ENCODE results near the gene STK39.

STK39 gene

DNA sequence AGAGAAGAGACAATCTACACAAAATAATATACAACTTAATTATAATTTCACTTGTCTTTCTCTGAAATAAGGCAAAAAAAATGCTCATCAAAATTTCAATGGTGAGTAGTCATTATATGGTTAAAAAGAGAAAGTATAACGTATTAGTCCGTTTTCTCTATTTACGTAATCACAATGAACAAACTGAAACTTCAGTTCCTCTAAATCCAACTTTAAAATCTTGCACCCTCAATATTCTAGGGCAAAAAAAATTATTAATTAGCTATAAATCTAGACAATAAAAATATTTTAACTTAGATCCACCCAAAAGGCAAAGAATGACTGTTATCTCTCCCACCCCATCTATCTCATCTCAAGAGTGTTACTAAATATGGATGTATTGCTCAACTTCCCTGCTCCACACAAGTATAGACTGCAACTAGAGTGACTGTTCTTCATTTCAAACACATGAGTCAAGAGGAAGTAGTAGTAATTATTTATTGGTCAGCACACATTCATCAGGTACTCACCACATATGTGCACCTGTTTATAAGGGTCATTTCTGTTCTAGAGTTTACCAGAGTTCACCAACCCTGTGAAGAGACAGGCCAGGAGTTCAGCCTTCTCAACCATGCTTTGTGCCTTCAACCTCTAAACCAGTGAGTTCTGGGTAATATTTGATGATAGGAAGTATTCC lies 36.4 kb downstream of the STK39 start:
- in situ Hi-C loops (cut with HindIII; ENCODE audit: low sequenced_read_pairs) = loop anchor here (5.0 kb wide), 1 partner anchor 36 kb away; the partner anchor contains the start of gene STK39

DNA sequence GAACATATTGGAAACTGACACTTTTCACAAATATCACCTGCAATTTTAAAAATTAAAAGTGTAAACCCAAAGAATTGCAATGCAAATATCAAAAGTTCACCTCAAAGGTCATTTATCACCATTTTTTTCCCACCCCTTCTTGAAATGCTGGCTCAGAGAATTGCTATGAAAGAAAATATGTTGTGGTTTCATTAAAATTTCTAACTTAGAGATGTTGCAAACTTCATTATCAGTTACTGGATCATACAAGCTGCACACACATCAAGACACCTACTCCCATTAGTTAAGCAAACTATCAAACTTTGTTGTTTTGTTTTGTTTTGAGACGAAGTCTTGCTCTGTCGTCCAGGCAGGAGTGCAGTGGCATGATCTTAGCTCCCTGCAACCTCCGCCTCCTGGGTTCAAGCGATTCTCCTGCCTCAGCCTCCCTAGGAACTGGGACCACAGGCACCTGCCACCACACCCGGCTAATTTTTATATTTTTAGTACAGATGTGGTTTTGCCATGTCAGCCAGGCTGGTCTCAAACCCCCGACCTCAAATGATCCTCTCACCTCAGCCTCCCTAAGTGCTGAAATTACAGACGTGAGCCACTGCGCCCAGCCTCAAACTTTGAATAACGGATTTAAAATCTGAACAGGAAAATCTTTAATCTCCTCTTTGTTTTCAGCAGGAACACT lies 37.0 kb downstream of the STK39 start:
- in situ Hi-C loops (cut with HindIII; ENCODE audit: low sequenced_read_pairs) = loop anchor here (5.0 kb wide), 1 partner anchor 37 kb away; the partner anchor contains the start of gene STK39

DNA sequence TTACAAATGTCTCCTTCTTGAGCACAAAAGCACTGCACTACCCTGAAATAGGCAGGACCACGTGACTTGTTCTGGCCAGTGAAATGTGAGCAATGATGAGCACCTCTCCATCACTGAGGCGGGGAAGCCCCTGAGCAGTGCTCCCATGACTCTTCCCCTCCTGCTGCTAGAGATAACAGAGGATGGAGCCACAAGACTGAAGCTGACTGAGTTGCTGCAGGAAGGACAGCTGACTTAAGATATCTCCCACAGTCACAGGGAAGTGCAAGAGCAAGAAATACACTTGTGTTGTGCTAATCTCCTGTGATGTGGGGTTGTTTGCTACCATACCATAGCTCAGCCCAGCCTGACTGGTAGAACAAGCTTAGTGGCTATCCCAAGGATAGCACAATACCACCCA lies 38.7 kb downstream of the STK39 start:
- in situ Hi-C loops (cut with HindIII; ENCODE audit: low sequenced_read_pairs) = no loop called here

DNA sequence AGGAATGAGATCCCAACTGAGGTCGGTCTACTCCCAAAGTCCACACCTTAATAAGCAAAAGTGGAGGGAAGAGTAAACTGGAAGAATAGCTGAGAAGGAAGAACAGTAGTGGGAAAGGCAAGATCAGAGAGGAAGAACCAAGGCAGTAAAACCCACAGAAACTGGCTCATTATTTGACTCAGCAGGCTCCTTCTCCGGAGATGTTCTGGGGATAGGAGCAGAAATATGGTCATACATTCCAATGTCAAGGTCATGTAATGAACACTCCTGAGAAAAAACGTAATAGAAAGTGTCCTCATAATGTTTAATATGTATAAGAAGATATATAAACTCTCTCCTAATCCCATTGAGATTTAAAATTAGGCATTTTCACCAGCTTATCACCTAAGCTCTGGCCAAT lies 39.5 kb downstream of the STK39 start:
- in situ Hi-C loops (cut with HindIII; ENCODE audit: low sequenced_read_pairs) = no loop called here

DNA sequence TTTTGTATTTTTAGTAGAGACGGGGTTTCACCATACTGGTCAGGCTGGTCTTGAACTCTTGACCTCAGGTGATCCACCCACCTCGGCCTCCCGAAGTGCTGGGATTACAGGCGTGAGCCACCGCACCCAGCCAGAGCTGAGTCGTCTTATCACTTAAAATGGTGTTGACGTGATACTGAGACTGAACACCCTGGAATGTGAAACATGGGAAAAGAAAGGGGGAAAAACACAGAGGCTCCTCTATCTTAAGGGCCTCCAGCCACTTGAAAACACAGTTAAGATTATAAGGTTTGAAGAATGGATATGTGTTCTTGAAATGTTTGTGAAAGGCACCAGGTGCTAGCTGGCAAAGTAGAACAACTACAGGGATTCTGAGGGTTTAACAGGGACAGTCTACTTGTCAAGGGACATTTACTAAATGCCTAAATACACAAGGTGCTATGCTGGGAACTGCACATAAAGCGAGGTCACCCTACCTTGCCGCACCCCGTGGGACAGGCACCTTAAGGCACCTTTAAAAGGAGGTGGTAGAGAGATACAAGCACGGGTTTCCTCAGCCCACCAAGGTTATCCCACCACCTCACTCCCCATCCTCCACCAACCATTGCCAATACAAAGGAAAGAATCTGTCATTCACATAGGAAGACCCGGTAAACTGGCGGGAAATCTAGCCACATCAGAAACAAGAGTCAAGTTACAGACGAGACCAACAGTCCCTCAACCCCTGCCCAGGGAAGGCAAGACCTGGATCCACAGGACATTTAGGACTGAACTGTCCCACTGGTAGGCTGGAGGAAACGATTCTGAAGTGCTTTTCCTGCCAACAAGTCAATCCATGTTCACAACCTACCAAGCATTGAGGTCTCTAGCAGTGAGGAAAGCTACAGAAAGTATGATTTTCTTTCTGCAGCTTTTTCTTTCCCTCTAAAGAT lies 43.4 kb downstream of the STK39 start:
- in situ Hi-C loops (cut with HindIII; ENCODE audit: low sequenced_read_pairs) = no loop called here

DNA sequence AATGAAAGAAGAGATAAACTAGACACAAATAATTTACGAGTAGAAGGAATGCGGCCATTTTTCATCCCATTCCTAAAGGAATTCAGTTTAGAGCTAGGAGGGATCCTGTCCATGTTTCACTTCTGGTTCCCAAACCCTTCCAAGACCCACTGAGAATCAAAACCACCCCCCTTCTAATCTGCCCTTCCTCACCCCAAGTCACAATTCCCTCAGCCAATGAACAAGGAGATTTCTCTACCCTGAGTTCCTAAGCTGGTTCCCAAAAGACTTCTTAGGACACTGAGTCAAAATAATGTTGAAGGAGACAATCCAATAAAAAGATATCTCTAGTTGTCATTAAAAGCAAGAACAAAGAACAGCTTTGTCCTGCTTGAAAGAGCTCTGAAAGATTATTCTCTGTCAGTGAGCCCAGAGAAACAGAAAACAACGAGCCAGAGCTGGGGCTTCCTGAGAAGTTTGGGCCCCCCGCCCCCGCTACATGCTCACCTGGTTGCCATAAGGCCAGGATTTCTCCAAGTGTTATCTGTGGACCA lies 45.7 kb downstream of the STK39 start:
- in situ Hi-C loops (cut with HindIII; ENCODE audit: low sequenced_read_pairs) = no loop called here

DNA sequence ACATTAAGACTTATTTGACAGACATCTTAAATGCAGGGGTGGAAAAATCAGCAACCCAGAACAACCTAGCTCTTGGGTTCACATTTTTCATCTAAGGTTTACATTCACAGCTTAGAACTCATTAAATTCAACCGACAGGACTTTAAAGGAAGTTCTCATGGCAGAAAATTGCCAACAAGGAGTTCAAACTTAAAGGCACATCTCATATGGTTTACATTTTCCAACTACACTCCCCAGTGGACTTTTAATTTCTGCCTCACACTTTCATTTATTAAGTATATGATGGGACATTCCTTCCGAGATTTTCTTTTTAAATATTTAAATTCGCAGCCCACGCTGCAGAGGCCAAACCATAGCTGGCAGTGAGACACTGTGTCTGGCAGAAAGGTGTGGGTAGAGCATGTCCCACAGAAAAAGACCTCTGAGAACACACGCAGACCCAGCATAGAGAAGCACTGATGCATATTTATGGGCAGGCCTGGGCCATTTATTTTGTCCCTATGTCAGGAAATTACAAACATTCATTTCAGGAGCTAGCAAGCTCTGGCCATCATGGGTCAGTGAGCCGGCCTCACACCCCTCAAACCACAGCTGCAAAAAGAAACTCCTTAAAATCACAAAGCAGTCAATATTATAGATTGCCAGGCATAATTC lies 46.3 kb downstream of the STK39 start:
- in situ Hi-C loops (cut with HindIII; ENCODE audit: low sequenced_read_pairs) = no loop called here

DNA sequence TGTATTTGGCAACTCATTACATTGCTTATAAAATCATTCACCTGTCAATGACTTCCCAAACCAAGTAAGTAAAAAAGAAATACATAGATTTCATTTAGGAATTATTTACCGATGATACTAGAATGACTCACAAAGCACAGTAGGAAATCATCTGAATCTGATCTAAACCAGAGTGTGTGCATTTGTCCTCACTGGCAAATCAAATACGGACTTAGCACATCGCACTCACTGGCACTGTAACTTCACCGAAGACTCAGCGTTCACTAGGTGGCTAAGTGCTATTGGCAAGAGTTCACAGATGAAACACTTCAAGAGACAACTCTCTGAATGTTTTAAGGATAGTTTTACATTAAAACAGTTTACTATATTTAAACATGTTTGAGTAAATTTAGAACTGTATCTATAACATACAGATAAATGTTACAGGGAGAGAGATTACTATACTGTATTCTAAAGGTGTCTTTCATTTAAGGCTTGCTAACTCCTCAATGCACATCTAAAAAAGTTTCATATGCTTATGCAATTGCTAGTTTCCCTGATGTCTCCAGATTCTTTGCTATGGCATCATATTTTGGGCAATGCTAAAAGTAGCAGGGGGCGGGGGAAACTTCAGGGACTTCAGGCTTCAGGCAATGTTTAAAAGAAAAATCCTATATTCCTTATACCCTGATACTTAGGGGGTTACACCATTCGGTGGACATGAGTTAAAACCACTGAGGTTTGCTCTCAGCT lies 48.8 kb downstream of the STK39 start:
- in situ Hi-C loops (cut with HindIII; ENCODE audit: low sequenced_read_pairs) = no loop called here

DNA sequence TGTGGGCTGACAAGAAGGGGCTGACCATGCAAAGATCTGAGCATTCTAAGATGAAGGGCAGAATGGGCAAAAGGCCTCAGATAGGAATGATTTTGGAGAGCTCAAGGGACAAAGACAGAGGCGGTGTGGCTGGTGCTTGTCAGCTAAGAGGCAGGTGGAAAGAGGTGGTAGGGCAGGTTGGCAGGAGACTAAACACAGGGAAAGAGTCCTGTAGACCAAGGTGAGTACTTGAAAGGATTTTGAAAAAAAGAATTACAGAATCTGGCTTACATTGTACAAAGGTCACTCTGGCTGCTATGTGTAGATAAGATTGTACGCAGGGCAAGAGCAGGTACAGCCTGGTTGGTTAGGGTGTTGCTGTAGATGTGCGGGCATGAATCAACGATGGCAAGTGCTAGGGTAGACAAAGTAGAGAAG lies 50.6 kb downstream of the STK39 start:
- in situ Hi-C loops (cut with HindIII; ENCODE audit: low sequenced_read_pairs) = no loop called here

DNA sequence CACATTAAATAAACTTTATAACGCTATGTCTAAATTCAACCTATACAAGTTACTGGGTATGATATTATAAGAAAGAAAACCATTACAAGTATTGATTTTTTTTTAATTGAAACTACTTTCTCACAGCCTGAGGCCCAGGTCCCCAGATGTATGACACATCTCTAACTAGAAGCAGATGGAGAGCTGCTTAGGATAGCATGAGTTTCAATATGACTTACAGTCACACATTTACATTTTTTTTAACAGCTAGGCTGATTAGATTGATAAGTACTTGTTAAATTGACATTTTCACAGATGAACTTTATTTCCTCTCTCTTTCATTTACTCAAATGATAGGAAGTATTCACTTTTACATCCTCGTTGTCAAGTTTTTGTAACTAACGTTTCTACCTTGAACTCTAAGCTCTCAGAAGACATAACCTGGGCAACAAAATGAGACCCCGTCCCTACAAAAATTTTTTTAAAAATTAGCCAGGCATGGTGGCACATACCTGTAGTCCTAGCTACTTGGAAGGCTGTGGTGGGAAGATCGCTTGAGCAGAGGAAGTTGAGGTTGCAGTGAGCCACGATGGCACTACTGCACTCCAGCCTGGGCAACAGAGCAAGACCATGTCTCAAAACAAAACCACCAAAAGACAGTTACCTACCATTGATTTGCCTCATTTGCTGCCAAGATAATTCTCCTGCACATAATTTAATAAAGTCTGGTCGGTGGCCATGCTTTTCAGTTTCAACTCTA lies 52.4 kb downstream of the STK39 start:
- in situ Hi-C loops (cut with HindIII; ENCODE audit: low sequenced_read_pairs) = no loop called here

DNA sequence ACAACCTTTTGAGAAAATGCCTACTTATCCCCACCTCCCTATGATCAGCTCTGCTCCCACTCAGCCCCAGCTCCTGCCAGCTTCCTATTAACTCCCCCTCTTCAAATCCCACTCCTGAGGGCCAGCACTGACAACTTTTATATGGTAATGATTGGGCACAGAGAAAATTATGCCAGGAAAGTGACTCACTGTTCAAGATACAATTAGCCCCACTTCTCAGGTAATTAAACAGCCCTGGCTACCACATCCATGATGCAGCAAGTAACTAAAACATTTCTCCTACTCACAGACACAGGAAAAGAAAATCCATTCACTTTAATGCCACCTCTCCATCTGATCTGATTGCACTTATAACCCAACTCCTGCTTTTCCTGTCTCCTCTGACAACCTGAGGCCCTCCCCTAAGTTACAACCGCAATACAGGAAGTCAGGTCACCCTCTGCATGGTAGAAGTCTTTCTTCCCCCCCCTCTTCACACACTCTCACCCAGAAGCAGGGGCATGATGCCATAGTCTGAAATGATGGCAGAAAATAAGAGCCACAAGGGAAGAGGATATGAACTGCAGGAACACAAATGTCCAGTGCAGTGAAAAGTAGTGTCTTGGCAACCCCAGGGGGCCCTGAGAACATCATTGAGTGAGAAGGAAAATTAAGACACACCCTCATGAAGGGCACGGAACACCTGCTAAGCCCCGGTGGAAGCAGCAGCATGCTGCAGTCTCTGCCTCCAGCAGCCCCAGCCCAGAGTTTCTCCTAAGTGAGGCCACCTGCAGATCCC lies 54.4 kb downstream of the STK39 start:
- in situ Hi-C loops (cut with HindIII; ENCODE audit: low sequenced_read_pairs) = no loop called here

DNA sequence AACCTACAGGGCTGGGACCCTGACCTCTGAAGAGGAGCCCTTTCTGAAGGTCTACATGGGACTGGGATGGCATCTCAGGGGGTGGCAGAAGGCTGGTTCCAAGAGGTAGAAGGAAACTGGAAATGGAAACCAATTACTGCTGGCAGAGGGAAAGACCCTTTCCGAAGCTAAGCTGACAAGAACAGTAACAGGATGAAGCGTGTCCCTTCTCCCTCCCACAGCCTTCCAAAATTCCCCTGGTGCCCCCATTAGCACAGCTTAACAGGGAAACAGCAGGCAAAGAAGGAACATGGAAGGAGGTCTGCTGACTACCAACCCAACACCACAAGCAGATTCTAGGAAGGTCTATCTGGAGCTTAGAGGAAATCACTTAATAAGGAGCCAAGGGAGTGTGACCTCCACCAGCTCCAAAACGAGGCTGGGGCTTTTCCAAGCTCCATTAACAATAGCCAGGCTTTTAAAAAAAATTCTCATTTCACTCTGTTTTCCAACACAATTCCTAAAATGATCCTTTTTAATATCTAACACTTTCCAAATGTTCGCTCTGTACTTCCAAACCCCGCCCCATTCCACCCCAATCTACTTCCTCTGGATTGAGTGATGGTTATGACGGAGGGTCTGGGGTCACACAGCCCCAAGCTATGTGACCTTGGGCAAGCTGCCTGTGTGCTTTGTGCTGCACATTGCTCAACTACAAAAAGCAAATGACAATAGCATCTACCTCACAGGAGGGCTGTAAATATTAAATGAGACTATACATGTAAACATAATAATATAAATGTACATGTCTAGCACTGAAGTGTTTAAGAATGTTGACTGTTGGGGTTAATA lies 55.2 kb downstream of the STK39 start:
- in situ Hi-C loops (cut with HindIII; ENCODE audit: low sequenced_read_pairs) = no loop called here

DNA sequence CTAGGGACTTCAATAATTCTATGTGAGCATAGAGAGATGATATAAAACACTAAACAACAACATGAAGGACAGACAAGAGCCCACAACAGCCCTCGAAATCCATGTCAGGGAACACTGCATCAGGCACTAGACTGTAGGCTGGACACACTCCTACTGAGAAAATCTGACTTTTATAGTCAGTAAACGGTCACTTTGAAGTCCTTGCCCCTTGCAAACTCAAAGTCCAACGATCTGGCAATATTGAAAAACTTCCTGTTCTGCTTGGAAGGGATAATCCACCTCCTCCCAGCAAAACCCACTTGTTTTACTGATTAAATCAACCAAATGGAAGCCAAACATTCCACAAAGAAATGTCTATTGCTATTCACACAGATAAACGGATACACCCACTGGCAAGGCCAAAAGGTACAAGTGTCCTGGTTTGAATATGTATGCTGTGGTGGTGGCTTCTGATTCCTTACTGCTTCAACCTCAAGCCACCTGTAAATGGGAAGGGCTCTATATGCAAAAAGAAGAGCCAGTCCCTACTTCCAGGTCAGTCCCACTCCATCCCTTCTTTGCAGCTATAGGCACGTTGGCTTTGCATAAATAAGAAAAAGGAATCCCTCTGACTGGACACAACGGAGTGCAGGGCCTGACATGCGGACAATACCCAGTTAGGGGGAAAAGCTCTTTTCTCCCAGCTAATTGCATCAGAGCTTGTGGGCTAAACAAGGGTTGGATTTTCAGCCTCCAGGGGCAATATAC lies 56.6 kb downstream of the STK39 start:
- in situ Hi-C loops (cut with HindIII; ENCODE audit: low sequenced_read_pairs) = no loop called here

DNA sequence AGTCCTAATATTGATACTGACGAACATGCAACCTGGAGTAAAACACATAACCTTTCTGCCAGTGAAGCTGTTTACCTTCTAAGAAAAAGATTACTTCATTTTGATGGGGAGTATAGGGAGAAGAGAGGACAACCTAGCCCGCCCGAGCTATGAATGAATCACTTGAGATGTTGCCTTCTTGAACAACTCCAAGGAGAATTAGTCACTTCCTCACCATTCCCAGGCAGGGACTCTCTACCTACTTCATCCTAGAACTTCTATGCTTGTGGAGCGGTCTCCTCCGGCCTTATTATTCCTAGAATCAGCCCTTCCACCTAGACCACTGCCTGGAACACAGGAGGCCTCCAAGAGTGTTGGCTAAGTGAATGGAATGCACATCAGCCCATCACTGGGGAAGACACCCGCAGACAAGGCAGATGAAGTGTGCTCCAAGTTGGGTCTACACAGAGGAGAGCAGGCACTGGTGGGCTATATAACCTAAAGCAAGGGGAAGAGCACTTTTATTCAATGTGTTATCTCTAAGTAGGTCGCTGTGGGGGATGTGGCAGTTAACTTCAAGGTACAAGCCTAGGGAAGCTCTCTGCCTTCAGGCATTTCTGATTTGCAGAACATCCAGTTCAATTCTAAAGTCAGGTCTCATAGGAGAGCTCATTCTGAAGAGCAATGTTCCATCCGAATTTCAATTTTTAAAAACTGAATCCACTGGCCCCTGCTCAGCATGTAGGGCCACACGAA lies 57.4 kb downstream of the STK39 start:
- in situ Hi-C loops (cut with HindIII; ENCODE audit: low sequenced_read_pairs) = no loop called here

DNA sequence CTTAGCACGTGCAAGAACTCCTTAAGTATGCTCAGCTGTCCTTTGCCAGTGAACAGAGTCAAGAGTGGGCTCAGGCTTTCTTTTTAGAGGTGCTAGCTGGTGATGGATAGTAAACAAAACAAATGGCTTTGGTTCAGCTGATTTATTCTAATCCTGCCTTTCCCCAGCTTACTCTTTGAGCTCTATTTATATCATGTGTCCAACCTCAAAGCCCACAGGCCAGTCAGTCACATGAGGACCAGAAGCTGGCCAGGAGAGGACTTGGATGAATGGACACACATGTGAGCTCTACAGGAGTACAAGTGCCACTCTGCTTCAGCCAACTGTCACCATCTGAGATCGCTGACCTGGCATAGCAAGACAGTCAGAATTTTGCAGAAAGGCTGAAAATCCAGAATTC lies 59.4 kb downstream of the STK39 start:
- in situ Hi-C loops (cut with HindIII; ENCODE audit: low sequenced_read_pairs) = no loop called here

DNA sequence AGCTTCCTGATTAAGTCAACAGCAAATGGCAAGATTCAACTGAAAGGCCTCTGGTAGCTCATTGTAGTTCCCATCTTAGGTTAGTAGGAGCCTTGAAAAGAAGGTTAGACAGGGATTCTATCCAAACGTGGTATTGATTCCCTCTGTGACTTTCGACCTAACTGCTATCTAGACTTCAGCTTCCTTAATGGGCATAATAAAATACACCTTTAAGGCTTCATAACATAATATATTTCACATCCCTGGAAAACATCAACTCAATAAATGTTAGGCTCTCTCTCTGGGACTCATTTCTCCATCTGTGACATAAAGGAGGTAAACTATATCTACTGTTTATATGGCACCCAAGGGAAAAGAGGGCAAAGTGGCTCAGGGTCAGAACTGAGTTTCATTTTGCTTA lies 60.9 kb downstream of the STK39 start:
- in situ Hi-C loops (cut with HindIII; ENCODE audit: low sequenced_read_pairs) = no loop called here

All from endothelial cell of hepatic sinusoid (primary cell).